CD4-positive, alpha-beta memory T cell (primary cell): ENCODE measurements around the gene YARS1. TPM values are rescaled to one million over a fixed set of nuclear protein-coding genes. Genes with fewer than 3 reads are reported as not detected.

ENCODE experiments used
- CTCF ChIA-PET: fragments of 350-600 bp; sonication (Branson Sonifier 250); formaldehyde crosslinking; loops from one replicate; lab custom pipeline; 2021; ENCODE audit warnings: inconsistent platforms; ENCODE audit not compliant: partially characterized antibody; lab: Charles Lee
- POLR2A ChIA-PET: fragments of 350-600 bp; sonication (Branson Sonifier 250); formaldehyde crosslinking; loops from one replicate; lab custom pipeline; 2021; ENCODE audit not compliant: partially characterized antibody; lab: Charles Lee
- DNase-seq, 5 donors: peaks; one replicate each; pipeline versions ENCODE4 v3.0.0 to v3.0.0-alpha.2; 2020 to 2022; ENCODE audit warnings: mixed read lengths in 1 of 5
- H3K27ac ChIP-seq: one replicate; pipeline ENCODE4 v1.7.0; 2013; ENCODE audit warnings: low read depth, low read length
- H3K27me3 ChIP-seq: 2 replicates; pipeline ENCODE4 v1.7.0; 2013; ENCODE audit warnings: mild to moderate bottlenecking, low read length, moderate library complexity; ENCODE audit not compliant: insufficient read depth
- H3K36me3 ChIP-seq: 2 replicates; pipeline ENCODE4 v1.7.0; 2013; ENCODE audit warnings: mild to moderate bottlenecking, low read length, moderate library complexity; ENCODE audit not compliant: insufficient read depth
- H3K4me1 ChIP-seq: 2 replicates; pipeline ENCODE4 v1.7.0; 2013; ENCODE audit warnings: mild to moderate bottlenecking, low read length, moderate library complexity; ENCODE audit not compliant: insufficient read depth
- H3K4me3 ChIP-seq, 2 donors: one replicate each; pipeline ENCODE4 v1.7.0; 2013; ENCODE audit warnings: low read length in 2 of 2, mild to moderate bottlenecking in 1 of 2
- H3K9me3 ChIP-seq, 2 donors: one replicate each; pipeline ENCODE4 v1.7.0; 2013; ENCODE audit warnings: low read length in 2 of 2, control low read depth in 1 of 2; ENCODE audit not compliant: control insufficient read depth in 1 of 2
- H3K27ac Mint-ChIP-seq, 7 donors: one replicate each; pipeline ENCODE4 v1.8.0; 2020 to 2021; ENCODE audit warnings: mixed read lengths in 7 of 7, mild to moderate bottlenecking in 6 of 7, inconsistent platforms in 3 of 7, moderate library complexity in 3 of 7
- H3K27me3 Mint-ChIP-seq, 2 donors: one replicate each; pipeline ENCODE4 v1.8.0; 2020 to 2021; ENCODE audit warnings: mixed read lengths in 2 of 2
- H3K36me3 Mint-ChIP-seq, 2 donors: one replicate each; pipeline ENCODE4 v1.8.0; 2020 to 2021; ENCODE audit warnings: mixed read lengths in 2 of 2, inconsistent platforms in 1 of 2, mild to moderate bottlenecking in 1 of 2
- H3K4me1 Mint-ChIP-seq, 4 donors: one replicate each; pipeline ENCODE4 v1.8.0; 2020 to 2021; ENCODE audit warnings: mixed read lengths in 4 of 4, mild to moderate bottlenecking in 1 of 4
- H3K4me3 Mint-ChIP-seq, 8 donors: one replicate each; pipeline ENCODE4 v1.8.0; 2020 to 2021; ENCODE audit warnings: mixed read lengths in 8 of 8, mild to moderate bottlenecking in 7 of 8, moderate library complexity in 6 of 8, inconsistent platforms in 3 of 8
- H3K9me3 Mint-ChIP-seq, 8 donors: one replicate each; pipeline ENCODE4 v1.8.0; 2020 to 2021; ENCODE audit warnings: mixed read lengths in 8 of 8, mild to moderate bottlenecking in 5 of 8, inconsistent platforms in 3 of 8, moderate library complexity in 1 of 8
- intact Hi-C: fragments of 100-400 bp; cut with micrococcal nuclease; formaldehyde crosslinking; loops from one replicate; pipeline ENCODE4 v1.15.1; 2023
- polyA plus RNA-seq, 2 donors: library from polyadenylated mRNA; unstranded; fragments of 300-500 nt; fragmentation: Illumina TruSeq; gene quantifications; one replicate each; pipeline ENCODE4 v1.2.3, GENCODE V29; 2021
- total RNA-seq, 2 experiments: library from RNA; stranded (reverse); gene quantifications; one replicate each; pipeline ENCODE4 v1.2.3, GENCODE V29; 2021

YARS1 gene
- total and polyA plus RNA-seq, 4 experiments from 2014 or later: 46.6 to 114 (median 89.8) TPM

- Mint-ChIP-seq H3K4me1 (peaks cover 5 to 16% (median 8%) of the 10 kb centered on the region in 4 donors), H3K27me3 (no peaks in the 10 kb centered on the region), H3K27ac (no peak overlapping the region), H3K9me3 (no peaks in the 10 kb centered on the region), H3K36me3 (peaks cover 0 to 7% of the 10 kb centered on the region in 2 donors), H3K4me3 (no peak overlapping the region)
- H3K27ac ChIP-seq: no peak overlapping the region
- H3K27me3 ChIP-seq: no peaks in the 10 kb centered on the region
- no peak for DNase-seq
- H3K9me3 ChIP-seq: no peaks in the 10 kb centered on the region
- intact Hi-C loops: loop anchor here (5.0 kb wide), 1 partner anchor 103 kb away; the partner anchor contains the start of gene FNDC5
- ChIA-PET CTCF (interaction anchor here (1.1 to 2.1 kb wide), 4 partner anchors 11 to 249 kb away, joined by 3 to 12 read pairs (median 4); no protein-coding TSS in a partner anchor), POLR2A (interaction anchor here (0.8 kb wide), 1 partner anchor 119 kb away, joined by 4 read pairs; the partner anchor contains the start of genes RBBP4 and ZBTB8OS)
- no peak overlapping the region for H3K4me3 ChIP-seq
- no peaks in the 10 kb centered on the region for H3K36me3 ChIP-seq
- peaks cover 9% of the 10 kb centered on the region for H3K4me1 ChIP-seq
Measured at GRCh38 chr1:32769524-32770220, 47.5 kb downstream of the YARS1 start.

GRCh38 chr1:32768110-32768850 lies 48.9 kb downstream of the YARS1 start:
- Histone ChIP-seq H3K4me1 (peaks cover 7% of the 10 kb centered on the region), H3K4me3 (no peak overlapping the region), H3K27ac (no peak overlapping the region), H3K9me3 (no peaks in the 10 kb centered on the region), H3K27me3 (no peaks in the 10 kb centered on the region), H3K36me3 (no peaks in the 10 kb centered on the region)
- no peaks in the 10 kb centered on the region for H3K9me3 Mint-ChIP-seq
- ChIA-PET CTCF (interaction anchor here (0.6 to 2.1 kb wide), 6 partner anchors 9 to 248 kb away, joined by 3 to 12 read pairs (median 4); no protein-coding TSS in a partner anchor), POLR2A (no interaction called here)
- H3K27me3 Mint-ChIP-seq: no peaks in the 10 kb centered on the region
- peaks cover 3 to 7% (median 5%) of the 10 kb centered on the region in 4 donors for H3K4me1 Mint-ChIP-seq
- intact Hi-C loops: no loop called here
- H3K36me3 Mint-ChIP-seq: peaks cover 0 to 2% of the 10 kb centered on the region in 2 donors
- DNase-seq: no peak
- H3K4me3 Mint-ChIP-seq: no peak overlapping the region
- H3K27ac Mint-ChIP-seq: no peak overlapping the region

- no peaks in the 10 kb centered on the region for H3K36me3 ChIP-seq
- ChIA-PET POLR2A (no interaction called here), CTCF (interaction anchor here (0.6 to 2.1 kb wide), 2 partner anchors 14 to 56 kb away, joined by 4 to 12 read pairs; no protein-coding TSS in a partner anchor)
- no peak overlapping the region for H3K4me3 Mint-ChIP-seq
- peaks cover 0 to under 1% (median under 1%) of the 10 kb centered on the region in 4 donors for H3K4me1 Mint-ChIP-seq
- H3K9me3 ChIP-seq: no peaks in the 10 kb centered on the region
- no peaks in the 10 kb centered on the region for H3K9me3 Mint-ChIP-seq
- no peak overlapping the region for H3K4me3 ChIP-seq
- intact Hi-C loops: no loop called here
- no peaks in the 10 kb centered on the region for H3K27me3 Mint-ChIP-seq
- H3K36me3 Mint-ChIP-seq: no peaks in the 10 kb centered on the region
- H3K4me1 ChIP-seq: peaks cover under 1% of the 10 kb centered on the region
- H3K27me3 ChIP-seq: no peaks in the 10 kb centered on the region
- no peak overlapping the region for H3K27ac Mint-ChIP-seq
- no peak overlapping the region for H3K27ac ChIP-seq
- no peak for DNase-seq
Measured at GRCh38 chr1:32767641-32768040, 49.5 kb downstream of the YARS1 start.

- H3K27me3 ChIP-seq: no peaks in the 10 kb centered on the region
- intact Hi-C loops: no loop called here
- Mint-ChIP-seq H3K36me3 (no peaks in the 10 kb centered on the region), H3K4me1 (peaks cover 0 to under 1% (median 0%) of the 10 kb centered on the region in 4 donors), H3K9me3 (no peaks in the 10 kb centered on the region), H3K27ac (no peak overlapping the region), H3K4me3 (no peak overlapping the region), H3K27me3 (no peaks in the 10 kb centered on the region)
- no peak for DNase-seq
- ChIA-PET CTCF (interaction anchor here (1.4 kb wide), 1 partner anchor 16 kb away, joined by 3 read pairs; no protein-coding TSS in a partner anchor), POLR2A (no interaction called here)
- H3K4me3 ChIP-seq: no peak overlapping the region
- no peaks in the 10 kb centered on the region for H3K9me3 ChIP-seq
- H3K4me1 ChIP-seq: no peaks in the 10 kb centered on the region
- H3K27ac ChIP-seq: no peak overlapping the region
- no peaks in the 10 kb centered on the region for H3K36me3 ChIP-seq
Measured at GRCh38 chr1:32767156-32767555, 50.0 kb downstream of the YARS1 start.

- no peak for DNase-seq
- Mint-ChIP-seq H3K4me3 (no peak overlapping the region), H3K9me3 (no peaks in the 10 kb centered on the region), H3K27me3 (no peaks in the 10 kb centered on the region), H3K27ac (no peak overlapping the region), H3K4me1 (peaks cover 0 to 8% (median 2%) of the 10 kb centered on the region in 4 donors), H3K36me3 (no peaks in the 10 kb centered on the region)
- ChIA-PET CTCF (interaction anchor here (1.4 kb wide), 1 partner anchor 15 kb away, joined by 3 read pairs; no protein-coding TSS in a partner anchor), POLR2A (no interaction called here)
- Histone ChIP-seq H3K4me3 (no peak overlapping the region), H3K9me3 (no peaks in the 10 kb centered on the region), H3K27me3 (no peaks in the 10 kb centered on the region), H3K27ac (no peak overlapping the region), H3K36me3 (no peaks in the 10 kb centered on the region), H3K4me1 (no peaks in the 10 kb centered on the region)
- intact Hi-C loops: no loop called here
Measured at GRCh38 chr1:32766328-32766972, 50.7 kb downstream of the YARS1 start.

GRCh38 chr1:32765570-32766327 lies 51.4 kb downstream of the YARS1 start:
- CTCF ChIA-PET: interaction anchor here (1.4 kb wide), 1 partner anchor 14 kb away, joined by 3 read pairs; no protein-coding TSS in a partner anchor
- Histone ChIP-seq H3K4me3 (no peak overlapping the region), H3K27ac (no peak overlapping the region), H3K4me1 (no peaks in the 10 kb centered on the region), H3K36me3 (no peaks in the 10 kb centered on the region), H3K27me3 (no peaks in the 10 kb centered on the region), H3K9me3 (no peaks in the 10 kb centered on the region)
- intact Hi-C loops: no loop called here
- Mint-ChIP-seq H3K27ac (no peak overlapping the region), H3K36me3 (no peaks in the 10 kb centered on the region), H3K9me3 (no peaks in the 10 kb centered on the region), H3K4me3 (no peak overlapping the region), H3K27me3 (no peaks in the 10 kb centered on the region), H3K4me1 (peaks cover 0 to 8% (median 3%) of the 10 kb centered on the region in 4 donors)
- POLR2A ChIA-PET: no interaction called here
- DNase-seq: no peak
